CD8-positive, alpha-beta memory T cell (primary cell): ENCODE measurements around the gene FAM180A. TPM values are rescaled to one million over a fixed set of nuclear protein-coding genes. Genes with fewer than 3 reads are reported as not detected.
A peak's percentile ranks its signal among the peaks of the same experiment; 100 is the strongest.

Experiments
- CTCF ChIA-PET: fragments of 350-600 bp; sonication (Branson Sonifier 250); formaldehyde crosslinking; loops from one replicate; lab custom pipeline; 2021; ENCODE audit warnings: antibody characterized with exemption; lab: Charles Lee
- POLR2A ChIA-PET: fragments of 350-600 bp; sonication (Branson Sonifier 250); formaldehyde crosslinking; loops from one replicate; lab custom pipeline; 2021; ENCODE audit warnings: antibody characterized with exemption; lab: Charles Lee
- DNase-seq, 5 donors: peaks; one replicate each; pipeline versions ENCODE4 v3.0.0 to v3.0.0-alpha.2; 2020 to 2022; ENCODE audit warnings: mixed read lengths in 1 of 5
- H3K27ac ChIP-seq: one replicate; pipeline ENCODE4 v1.7.0; 2013; ENCODE audit warnings: low read depth, mild to moderate bottlenecking, low read length, moderate library complexity
- H3K27me3 ChIP-seq: 2 replicates; pipeline ENCODE4 v1.7.0; 2013; ENCODE audit warnings: low read length, mild to moderate bottlenecking; ENCODE audit not compliant: insufficient read depth, poor library complexity, severe bottlenecking
- H3K36me3 ChIP-seq: 2 replicates; pipeline ENCODE4 v1.7.0; 2013; ENCODE audit warnings: mild to moderate bottlenecking, low read length, moderate library complexity; ENCODE audit not compliant: insufficient read depth
- H3K4me1 ChIP-seq: 2 replicates; pipeline ENCODE4 v1.7.0; 2013; ENCODE audit warnings: mild to moderate bottlenecking, low read length, moderate library complexity; ENCODE audit not compliant: insufficient read depth
- H3K4me3 ChIP-seq: 2 replicates; pipeline ENCODE4 v1.7.0; 2013; ENCODE audit warnings: mild to moderate bottlenecking, low read length
- H3K9me3 ChIP-seq: 2 replicates; pipeline ENCODE4 v1.7.0; 2013; ENCODE audit warnings: mild to moderate bottlenecking, low read length
- H3K27ac Mint-ChIP-seq, 8 donors: one replicate each; pipeline ENCODE4 v1.8.0; 2020 to 2021; ENCODE audit warnings: mixed read lengths in 8 of 8, mild to moderate bottlenecking in 6 of 8, inconsistent platforms in 3 of 8, moderate library complexity in 3 of 8
- H3K27me3 Mint-ChIP-seq, 2 donors: one replicate each; pipeline ENCODE4 v1.8.0; 2020 to 2021; ENCODE audit warnings: mixed read lengths in 2 of 2, mild to moderate bottlenecking in 1 of 2, moderate library complexity in 1 of 2
- H3K36me3 Mint-ChIP-seq, 3 donors: one replicate each; pipeline ENCODE4 v1.8.0; 2020 to 2021; ENCODE audit warnings: mixed read lengths in 3 of 3, inconsistent platforms in 1 of 3, mild to moderate bottlenecking in 1 of 3
- H3K4me1 Mint-ChIP-seq, 3 donors: one replicate each; pipeline ENCODE4 v1.8.0; 2020 to 2021; ENCODE audit warnings: mixed read lengths in 3 of 3, inconsistent platforms in 1 of 3, mild to moderate bottlenecking in 1 of 3
- H3K4me3 Mint-ChIP-seq, 7 donors: one replicate each; pipeline ENCODE4 v1.8.0; 2020 to 2021; ENCODE audit warnings: mixed read lengths in 7 of 7, mild to moderate bottlenecking in 6 of 7, moderate library complexity in 4 of 7, inconsistent platforms in 2 of 7
- H3K9me3 Mint-ChIP-seq, 5 donors: one replicate each; pipeline ENCODE4 v1.8.0; 2020 to 2022; ENCODE audit warnings: mixed read lengths in 5 of 5, mild to moderate bottlenecking in 3 of 5, moderate library complexity in 2 of 5, inconsistent platforms in 1 of 5
- polyA plus RNA-seq: library from polyadenylated mRNA; unstranded; fragments of 300-500 nt; fragmentation: Illumina TruSeq; gene quantifications from one replicate; pipeline ENCODE4 v1.2.3, GENCODE V29; 2021
- total RNA-seq, 2 experiments: library from RNA; stranded (reverse); gene quantifications; one replicate each; pipeline ENCODE4 v1.2.3, GENCODE V29; 2021

The FAM180A gene
- total and polyA plus RNA-seq, 3 experiments from 2014 or later, result not detected

- ChIA-PET POLR2A (no interaction called here), CTCF (no interaction called here)
Observed at GRCh38 chr7:135729230-135729629, 19.4 kb downstream of the FAM180A start.

GRCh38 chr7:135728136-135728669, 20.4 kb downstream of the FAM180A start, which contains the start of gene SLC13A4:
Gene SLC13A4, minus strand, starts transcription at chr7:135728186. Its CDS starts 690 bp downstream, at chr7:135727496.
- H3K9me3 ChIP-seq, result no peaks in the 10 kb centered on the region
- peaks cover 0 to 5% (median 2%) of the 10 kb centered on the region in 3 donors for H3K4me1 Mint-ChIP-seq
- ChIA-PET POLR2A (no interaction called here), CTCF (no interaction called here)
- H3K4me3 Mint-ChIP-seq, result peak within 1 kb of the TSS in 1 of 7 donors; percentile 36
- peaks cover 3% of the 10 kb centered on the region for H3K27me3 ChIP-seq
- no peaks in the 10 kb centered on the region for H3K36me3 ChIP-seq
- peaks cover 3 to 19% of the 10 kb centered on the region in 2 donors for H3K27me3 Mint-ChIP-seq
- H3K27ac Mint-ChIP-seq, result peak within 1 kb of the TSS in 1 of 8 donors; percentile 38
- no peaks in the 10 kb centered on the region for H3K9me3 Mint-ChIP-seq
- no peak within 1 kb of the TSS for H3K27ac ChIP-seq
- no peaks in the 10 kb centered on the region for H3K36me3 Mint-ChIP-seq
- DNase-seq, result no peak
- no peak within 1 kb of the TSS for H3K4me3 ChIP-seq
- no peaks in the 10 kb centered on the region for H3K4me1 ChIP-seq

More at GRCh38 chr7:135729230-135729629, 19.4 kb downstream of the FAM180A start:
- Histone ChIP-seq H3K4me1 (no peaks in the 10 kb centered on the region), H3K4me3 (no peak overlapping the region), H3K27me3 (peaks cover 3% of the 10 kb centered on the region), H3K36me3 (no peaks in the 10 kb centered on the region), H3K27ac (no peak overlapping the region), H3K9me3 (no peaks in the 10 kb centered on the region)
- H3K4me1 Mint-ChIP-seq, result peaks cover 0 to 5% (median 2%) of the 10 kb centered on the region in 3 donors
- no peak overlapping the region for H3K4me3 Mint-ChIP-seq
- H3K27ac Mint-ChIP-seq, result no peak overlapping the region
- peaks cover 6 to 11% of the 10 kb centered on the region in 2 donors for H3K27me3 Mint-ChIP-seq
- DNase-seq, result no peak
- H3K36me3 Mint-ChIP-seq, result no peaks in the 10 kb centered on the region
- no peaks in the 10 kb centered on the region for H3K9me3 Mint-ChIP-seq

- no peak overlapping the region for H3K4me3 Mint-ChIP-seq
- peak overlapping the region in 1 of 8 donors; percentile 38 for H3K27ac Mint-ChIP-seq
- CTCF ChIA-PET, result no interaction called here
- H3K36me3 Mint-ChIP-seq, result no peaks in the 10 kb centered on the region
- Histone ChIP-seq H3K4me1 (no peaks in the 10 kb centered on the region), H3K9me3 (no peaks in the 10 kb centered on the region), H3K4me3 (no peak overlapping the region), H3K27ac (no peak overlapping the region), H3K36me3 (no peaks in the 10 kb centered on the region), H3K27me3 (peaks cover 3% of the 10 kb centered on the region)
- DNase-seq, result no peak
- peaks cover 0 to 5% (median 2%) of the 10 kb centered on the region in 3 donors for H3K4me1 Mint-ChIP-seq
- H3K9me3 Mint-ChIP-seq, result no peaks in the 10 kb centered on the region
- H3K27me3 Mint-ChIP-seq, result peaks cover 3 to 21% of the 10 kb centered on the region in 2 donors
- POLR2A ChIA-PET, result no interaction called here
Observed at GRCh38 chr7:135726911-135727673, 21.5 kb downstream of the FAM180A start.

GRCh38 chr7:135726276-135726788, 22.3 kb downstream of the FAM180A start:
- Mint-ChIP-seq H3K36me3 (no peaks in the 10 kb centered on the region), H3K27me3 (peaks cover 3 to 25% of the 10 kb centered on the region in 2 donors), H3K4me3 (no peak overlapping the region), H3K4me1 (peaks cover 0 to 5% (median 2%) of the 10 kb centered on the region in 3 donors), H3K27ac (no peak overlapping the region), H3K9me3 (no peaks in the 10 kb centered on the region)
- Histone ChIP-seq H3K27ac (no peak overlapping the region), H3K9me3 (no peaks in the 10 kb centered on the region), H3K4me3 (no peak overlapping the region), H3K27me3 (peaks cover 3% of the 10 kb centered on the region), H3K4me1 (no peaks in the 10 kb centered on the region), H3K36me3 (no peaks in the 10 kb centered on the region)
- DNase-seq, result no peak
- ChIA-PET CTCF (no interaction called here), POLR2A (no interaction called here)

- no peaks in the 10 kb centered on the region for H3K4me1 ChIP-seq
- peaks cover 3% of the 10 kb centered on the region for H3K27me3 ChIP-seq
- DNase-seq, result no peak
- Mint-ChIP-seq H3K4me3 (no peak overlapping the region), H3K9me3 (no peaks in the 10 kb centered on the region), H3K36me3 (no peaks in the 10 kb centered on the region), H3K27ac (no peak overlapping the region), H3K27me3 (peaks cover 5 to 35% of the 10 kb centered on the region in 2 donors), H3K4me1 (no peaks in the 10 kb centered on the region)
- no peak overlapping the region for H3K27ac ChIP-seq
- H3K4me3 ChIP-seq, result no peak overlapping the region
- H3K36me3 ChIP-seq, result no peaks in the 10 kb centered on the region
- POLR2A ChIA-PET, result no interaction called here
- CTCF ChIA-PET, result no interaction called here
- no peaks in the 10 kb centered on the region for H3K9me3 ChIP-seq
Observed at GRCh38 chr7:135723411-135723810, 25.2 kb downstream of the FAM180A start.

GRCh38 chr7:135721198-135721820, 27.3 kb downstream of the FAM180A start:
- Mint-ChIP-seq H3K4me3 (no peak overlapping the region), H3K27me3 (peaks cover 9 to 40% of the 10 kb centered on the region in 2 donors), H3K4me1 (no peaks in the 10 kb centered on the region), H3K27ac (no peak overlapping the region), H3K36me3 (no peaks in the 10 kb centered on the region), H3K9me3 (no peaks in the 10 kb centered on the region)
- H3K36me3 ChIP-seq, result no peaks in the 10 kb centered on the region
- ChIA-PET POLR2A (no interaction called here), CTCF (no interaction called here)
- DNase-seq, result no peak
- H3K9me3 ChIP-seq, result no peaks in the 10 kb centered on the region
- H3K4me3 ChIP-seq, result no peak overlapping the region
- H3K4me1 ChIP-seq, result no peaks in the 10 kb centered on the region
- H3K27ac ChIP-seq, result no peak overlapping the region
- H3K27me3 ChIP-seq, result no peaks in the 10 kb centered on the region

- Histone ChIP-seq H3K9me3 (no peaks in the 10 kb centered on the region), H3K27ac (no peak overlapping the region), H3K4me1 (no peaks in the 10 kb centered on the region), H3K4me3 (no peak overlapping the region), H3K27me3 (no peaks in the 10 kb centered on the region), H3K36me3 (no peaks in the 10 kb centered on the region)
- no peak overlapping the region for H3K4me3 Mint-ChIP-seq
- no peaks in the 10 kb centered on the region for H3K9me3 Mint-ChIP-seq
- no peak for DNase-seq
- H3K36me3 Mint-ChIP-seq, result no peaks in the 10 kb centered on the region
- H3K27ac Mint-ChIP-seq, result no peak overlapping the region
- H3K4me1 Mint-ChIP-seq, result no peaks in the 10 kb centered on the region
- POLR2A ChIA-PET, result no interaction called here
- H3K27me3 Mint-ChIP-seq, result peaks cover 7 to 31% of the 10 kb centered on the region in 2 donors
- CTCF ChIA-PET, result no interaction called here
Observed at GRCh38 chr7:135719688-135720087, 28.9 kb downstream of the FAM180A start.
